Occipital lobe (tissue), 2 donors: Measurements from ENCODE around the gene KRT38. TPM values are rescaled to one million over a fixed set of nuclear protein-coding genes. Genes with fewer than 3 reads are reported as not detected.
"Not testable (repeated sequence)": the region's sequence is repeated elsewhere in the genome, so short reads cannot be mapped to it uniquely, and the experiment has no call there.

Experiments
- DNase-seq: peaks from one replicate; lab custom pipeline; 2025; lab: John Stamatoyannopoulos, UW
- total RNA-seq: library from RNA; depleted of rRNA; stranded (reverse); fragments of >200 nt; gene quantifications from one replicate; pipeline ENCODE4 v1.2.3, GENCODE V29; 2014

Gene KRT38
- total RNA-seq, 1 donor from 2014 or later = not detected

GRCh38 chr17:41462705-41463104, 21.9 kb upstream of the KRT38 start:
- no peak for DNase-seq

DNA sequence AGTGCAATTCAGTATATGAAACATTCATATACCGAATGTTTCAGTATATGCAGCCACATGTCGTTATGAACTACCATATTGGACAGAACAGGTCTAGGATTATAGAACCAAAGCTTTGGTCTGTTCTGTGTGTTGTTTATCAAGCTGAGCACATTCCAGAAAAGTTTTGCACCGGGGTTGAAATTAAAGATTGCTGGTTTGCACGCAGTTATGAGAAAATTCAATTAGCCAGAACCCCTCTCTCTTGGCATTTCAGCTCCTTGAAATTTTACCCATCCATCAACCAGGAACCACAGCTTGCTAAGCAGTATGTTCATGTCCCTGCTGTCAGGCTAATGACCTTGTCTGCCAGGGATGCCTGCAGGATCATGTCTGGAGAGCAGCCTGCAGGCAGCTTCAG, 16.9 kb upstream of the KRT38 start:
- no peak for DNase-seq

- DNase-seq = no peak
These were observed 15.4 kb upstream of the KRT38 start for GRCh38 chr17:41456204-41456603.

DNA sequence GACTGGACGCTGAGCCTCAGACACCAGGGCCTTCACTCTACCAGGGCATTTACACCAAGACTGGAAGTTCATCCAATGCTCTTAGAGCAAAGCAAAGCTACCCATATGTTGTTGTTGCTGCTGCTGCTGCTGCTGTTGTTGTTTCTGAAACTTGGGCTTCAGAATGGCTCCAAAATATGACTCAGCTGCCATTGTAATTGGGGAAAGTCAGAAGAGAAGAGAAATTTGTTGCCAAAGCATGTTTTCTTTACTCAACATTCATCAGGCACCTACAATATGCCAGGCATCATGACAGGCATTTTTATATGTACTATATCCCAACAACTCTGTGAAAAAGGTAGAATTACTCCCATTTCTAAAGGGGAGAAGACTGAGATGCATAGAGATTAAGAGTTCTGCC, 14.5 kb upstream of the KRT38 start:
- no peak for DNase-seq

- DNase-seq = no peak
These were observed 12.3 kb upstream of the KRT38 start for GRCh38 chr17:41453066-41453465.

- DNase-seq = no peak
These were observed 11.5 kb upstream of the KRT38 start for GRCh38 chr17:41452281-41452680.

DNA sequence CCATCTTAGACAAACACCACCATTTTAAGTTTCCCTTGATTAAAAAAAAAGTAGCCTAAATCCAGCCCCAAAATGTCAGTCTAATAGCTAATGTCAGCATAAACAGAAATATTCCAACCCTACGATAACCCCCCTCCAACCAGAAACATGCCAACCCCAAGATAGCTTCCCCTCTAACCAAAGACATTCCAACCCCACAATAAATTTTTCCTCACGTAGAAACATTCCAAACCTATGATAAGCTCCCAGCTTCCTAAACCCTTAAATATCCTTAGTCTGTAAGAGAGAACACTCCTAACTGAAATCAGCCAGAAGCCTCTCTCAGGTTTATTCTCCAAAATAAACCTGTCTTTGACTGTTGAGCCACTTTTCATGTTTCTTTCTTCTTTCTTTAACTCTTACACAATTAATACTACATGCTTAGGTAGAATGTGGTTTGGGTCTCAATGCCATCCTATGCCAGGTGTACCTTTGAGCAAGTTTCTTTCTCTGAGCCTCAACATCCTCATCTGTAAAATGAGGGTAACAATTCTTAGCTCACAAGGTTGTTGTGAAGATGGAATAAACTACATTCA, 10.5 kb upstream of the KRT38 start:
- no peak for DNase-seq

GRCh38 chr17:41449008-41449407, 8.2 kb upstream of the KRT38 start:
- DNase-seq = no peak

DNA sequence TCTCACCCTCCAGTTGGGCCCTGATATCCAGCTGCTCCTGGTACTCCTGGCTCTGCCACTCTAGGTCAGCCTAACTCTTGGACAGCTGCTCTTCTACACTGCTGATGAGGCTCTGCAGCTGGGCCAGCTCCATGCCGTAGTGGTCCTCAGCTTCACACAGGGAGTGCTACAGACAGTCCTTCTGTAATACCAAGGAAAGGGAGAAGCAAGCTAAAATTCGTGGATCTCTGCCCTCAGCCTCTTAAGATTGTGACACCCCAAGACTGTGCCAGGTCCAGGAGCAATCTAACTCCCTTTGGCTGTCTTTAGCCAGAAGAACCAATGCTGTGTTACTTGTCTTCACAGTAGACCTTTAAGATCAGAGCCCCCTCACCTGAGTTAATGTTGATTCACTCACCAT, 7.7 kb upstream of the KRT38 start:
- DNase-seq = no peak

- DNase-seq = no peak
These were observed 6.0 kb upstream of the KRT38 start for GRCh38 chr17:41446806-41447205.

- no peak for DNase-seq
These were observed 3.9 kb upstream of the KRT38 start for GRCh38 chr17:41444640-41445039.

DNA sequence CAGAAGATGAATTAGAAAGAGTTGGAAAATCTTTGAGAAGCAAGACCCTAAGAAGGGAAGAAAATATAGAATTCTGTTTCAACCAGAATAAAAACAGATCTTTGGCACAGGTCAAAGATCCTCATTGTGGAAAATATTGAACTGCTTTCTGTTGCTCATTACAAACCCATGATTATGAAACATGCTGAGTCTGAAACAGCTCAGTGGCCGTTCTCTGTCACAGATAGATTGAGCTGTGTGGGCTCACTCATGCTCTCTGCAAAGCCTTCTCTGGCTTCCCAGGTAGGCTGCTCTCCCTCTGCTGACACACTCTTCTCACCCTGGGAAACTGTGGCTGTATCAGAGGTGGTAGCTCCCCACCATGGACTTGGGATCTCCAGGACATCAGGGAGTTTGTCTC, 3.4 kb upstream of the KRT38 start:
- DNase-seq = no peak

- no peak for DNase-seq
These were observed 2.0 kb upstream of the KRT38 start for GRCh38 chr17:41442739-41443138.

DNA sequence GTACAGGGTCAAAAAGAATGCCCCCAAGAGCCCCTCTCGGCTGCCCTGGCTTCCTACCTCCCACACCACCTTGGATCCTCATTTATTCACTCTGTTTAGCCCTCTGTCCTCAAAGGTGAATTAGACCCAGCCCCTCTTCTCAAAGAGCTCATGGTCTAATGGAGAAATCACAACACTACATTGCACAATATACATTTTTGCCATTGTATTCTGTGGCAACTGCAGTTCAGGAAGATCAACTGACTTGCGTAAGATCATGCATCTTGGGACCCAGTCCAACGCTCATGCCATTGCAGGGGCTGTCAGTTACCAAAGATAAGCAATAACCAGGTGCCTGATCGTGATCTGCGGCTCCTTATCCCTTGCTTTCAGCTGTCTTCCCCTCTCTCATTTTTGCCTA, 1.4 kb downstream of the KRT38 start:
- no peak for DNase-seq

DNA sequence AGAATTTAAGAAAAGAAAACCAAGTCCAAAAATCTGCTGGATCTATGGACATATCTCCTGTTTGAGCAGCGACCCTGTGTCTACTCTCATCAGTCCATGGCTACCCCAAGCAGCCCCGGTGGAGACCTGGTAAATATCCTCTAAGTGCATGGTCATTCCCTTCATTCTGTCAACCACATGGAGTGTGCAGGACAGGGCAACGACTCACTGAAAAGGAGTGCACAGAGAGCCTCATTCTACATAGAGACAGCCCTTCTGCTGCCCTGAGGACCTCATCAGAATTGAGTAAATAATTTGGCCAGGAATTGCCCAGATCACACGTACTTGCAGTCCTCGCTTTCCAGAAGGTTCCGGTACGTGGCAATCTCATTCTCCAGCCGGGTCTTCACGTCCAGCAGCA, 3.0 kb downstream of the KRT38 start:
- no peak for DNase-seq

- no peak for DNase-seq
These were observed 3.5 kb downstream of the KRT38 start for GRCh38 chr17:41437254-41437653.

DNA sequence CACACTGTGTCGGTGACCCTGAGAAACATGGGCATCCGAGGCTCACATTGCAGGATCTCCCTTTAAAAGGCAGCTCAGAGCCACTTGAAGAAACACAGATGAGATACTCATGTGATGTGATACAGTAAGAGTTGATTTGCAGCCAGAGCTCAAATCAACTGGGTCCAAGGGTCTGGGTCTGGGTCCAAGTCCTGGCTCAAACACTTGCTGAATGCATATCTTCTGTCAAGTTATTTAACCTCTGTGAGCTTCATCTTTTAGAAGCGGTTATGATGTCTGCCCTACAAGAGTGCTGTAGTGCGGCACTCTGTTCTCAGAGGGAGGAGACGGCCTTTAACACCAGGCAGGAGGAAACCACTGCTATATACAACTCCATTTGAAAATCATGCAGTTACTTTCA, 6.4 kb downstream of the KRT38 start:
- no peak for DNase-seq

DNA sequence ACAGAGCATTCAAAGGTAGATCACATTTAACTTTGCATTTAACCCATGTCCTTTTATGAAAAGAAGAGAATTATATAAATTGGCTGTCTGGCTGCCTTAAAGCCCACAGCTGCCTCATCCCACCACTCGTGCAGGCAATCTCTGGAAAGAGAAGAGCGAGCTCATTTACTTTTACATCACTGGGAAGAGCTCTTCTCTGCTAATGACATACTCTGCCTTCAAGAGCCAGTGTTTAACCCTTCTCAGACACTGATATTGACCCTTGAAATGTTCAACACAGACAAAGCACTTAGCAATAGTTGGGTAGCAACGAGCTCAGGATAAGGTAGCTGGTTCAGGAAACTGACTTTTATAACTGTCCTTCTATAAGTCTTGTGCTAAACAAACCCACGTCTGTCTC, 6.8 kb downstream of the KRT38 start:
- DNase-seq = no peak

GRCh38 chr17:41433586-41433985, 7.2 kb downstream of the KRT38 start:
- no peak for DNase-seq

- DNase-seq = not testable (repeated sequence)
These were observed 10.4 kb downstream of the KRT38 start for GRCh38 chr17:41430376-41430775.

GRCh38 chr17:41429667-41430066, 11.1 kb downstream of the KRT38 start:
- no peak for DNase-seq

GRCh38 chr17:41428591-41429291, 12.0 kb downstream of the KRT38 start:
- DNase-seq = no peak

DNA sequence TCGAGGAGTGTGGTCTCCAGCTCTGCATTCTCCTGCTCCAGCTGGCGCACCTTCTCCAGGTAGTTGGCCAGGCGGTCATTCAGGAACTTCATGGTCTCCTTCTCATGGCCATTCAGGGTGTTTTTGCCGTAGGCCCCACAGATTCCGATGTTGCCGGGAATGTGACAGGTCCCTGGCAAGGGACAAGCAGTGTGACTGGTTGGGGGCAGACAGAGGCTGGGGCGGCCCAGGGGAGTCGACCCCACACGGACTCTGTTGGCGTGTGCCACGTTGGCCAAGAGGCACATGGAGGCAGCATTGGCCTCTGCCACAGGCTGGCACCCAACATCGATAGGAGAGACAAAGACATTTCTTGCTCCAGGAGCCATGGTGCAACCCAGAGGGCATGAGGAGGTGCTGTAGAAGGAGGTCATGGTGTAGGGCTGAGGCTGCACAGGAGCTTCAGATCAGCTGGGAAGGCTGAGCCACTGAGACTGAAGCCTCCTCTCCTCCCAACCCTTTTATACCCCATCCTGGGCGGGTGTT, 16.6 kb downstream of the KRT38 start, which contains the start of gene KRT37:
KRT37 (minus strand) TSS at position 475 of the 525 bp plus-strand sequence; CDS start at position 413, 62 bp downstream.
- no peak for DNase-seq
